ENCODE measurements around the gene ZNF181. TPM values are rescaled to one million over a fixed set of nuclear protein-coding genes. Genes with fewer than 3 reads are reported as not detected.

ZNF181 gene
- total and polyA plus RNA-seq, 2 experiments from 2014 or later = 7.4 to 18.9 TPM

GRCh38 chr19:34713262-34713637 is 20.8 kb upstream of the ZNF181 start:
- Mint-ChIP-seq H3K27ac (no peak overlapping the region), H3K4me1 (peaks cover 4% of the 10 kb centered on the region; the same call in 2 of the 3 replicates), H3K27me3 (ENCODE audit: insufficient read depth, low read depth, poor library complexity) (peaks cover 10% of the 10 kb centered on the region), H3K4me3 (no peak overlapping the region; the same call in 2 of the 3 replicates), H3K9me3 (peaks cover 85% of the 10 kb centered on the region), H3K36me3 (ENCODE audit: low read depth) (peaks cover 21% of the 10 kb centered on the region)
- no peak for TF ChIP-seq ZNF331 (CRISPR knock-in tag; IDR thresholded peaks at IDR 0.05; ENCODE audit: low read depth)
- no peak for TF ChIP-seq ETS1 (IDR thresholded peaks at IDR 0.05)
- no peak for TF ChIP-seq REST (IDR thresholded peaks at IDR 0.05; ENCODE audit: unreplicated experiment)
- TF ChIP-seq EZH2 (IDR thresholded peaks at IDR 0.05; ENCODE audit: low read depth, unreplicated experiment) = no peak
- TF ChIP-seq JUNB (IDR thresholded peaks at IDR 0.05; ENCODE audit: unreplicated experiment) = no peak
- TF ChIP-seq ZNF462 (CRISPR knock-in tag; IDR thresholded peaks at IDR 0.05) = no peak
- TF ChIP-seq CREB1 (CRISPR knock-in tag; IDR thresholded peaks at IDR 0.05; ENCODE audit: low read depth) = no peak
- TF ChIP-seq CTCF (conservative IDR thresholded peaks at IDR 0.05; ENCODE audit: low read depth in 2 of 2) = no peak
- TF ChIP-seq POLR2AphosphoS5 (IDR thresholded peaks at IDR 0.05; ENCODE audit: low read depth) = no peak
- no peak for TF ChIP-seq ZNF114 (CRISPR knock-in tag; IDR thresholded peaks at IDR 0.05)
- TF ChIP-seq STAT1 (IDR thresholded peaks at IDR 0.05; ENCODE audit: unreplicated experiment) = no peak
- TF ChIP-seq NANOG (IDR thresholded peaks at IDR 0.05; ENCODE audit: borderline replicate concordance) = no peak
- no peak for TF ChIP-seq EZH2phosphoT487 (IDR thresholded peaks at IDR 0.05; ENCODE audit: unreplicated experiment)
- Histone ChIP-seq H3K4me3 (no peak overlapping the region), H3K27ac (ENCODE audit: low read depth) (no peak overlapping the region), H3K36me3 (ENCODE audit: insufficient read depth) (peaks cover 7% of the 10 kb centered on the region; the same call in 1 of the 2 replicates), H2AFZ (no peak overlapping the region), H3K79me2 (replicated peaks; ENCODE audit: insufficient read depth) (no peaks in the 10 kb centered on the region), H3K9me2 (ENCODE audit: insufficient read depth) (no peaks in the 10 kb centered on the region), H3K4me1 (ENCODE audit: insufficient read depth) (no peaks in the 10 kb centered on the region), H3F3A (replicated peaks; ENCODE audit: low read depth) (no peaks in the 10 kb centered on the region), H3K27me3 (ENCODE audit: insufficient read depth) (no peaks in the 10 kb centered on the region), H4K20me1 (replicated peaks; ENCODE audit: insufficient read depth) (no peaks in the 10 kb centered on the region), H3K4me2 (no peak overlapping the region)
- ATAC-seq (no peak), DNase-seq (ENCODE audit: low spot score) (peak; percentile 16)
